ENCODE measurements around the gene PPM1N. TPM values are rescaled to one million over a fixed set of nuclear protein-coding genes. Genes with fewer than 3 reads are reported as not detected.

The PPM1N gene
- total and polyA plus RNA-seq, 8 donors, result 0.22 to 2.1 (median 0.32) TPM

DNA sequence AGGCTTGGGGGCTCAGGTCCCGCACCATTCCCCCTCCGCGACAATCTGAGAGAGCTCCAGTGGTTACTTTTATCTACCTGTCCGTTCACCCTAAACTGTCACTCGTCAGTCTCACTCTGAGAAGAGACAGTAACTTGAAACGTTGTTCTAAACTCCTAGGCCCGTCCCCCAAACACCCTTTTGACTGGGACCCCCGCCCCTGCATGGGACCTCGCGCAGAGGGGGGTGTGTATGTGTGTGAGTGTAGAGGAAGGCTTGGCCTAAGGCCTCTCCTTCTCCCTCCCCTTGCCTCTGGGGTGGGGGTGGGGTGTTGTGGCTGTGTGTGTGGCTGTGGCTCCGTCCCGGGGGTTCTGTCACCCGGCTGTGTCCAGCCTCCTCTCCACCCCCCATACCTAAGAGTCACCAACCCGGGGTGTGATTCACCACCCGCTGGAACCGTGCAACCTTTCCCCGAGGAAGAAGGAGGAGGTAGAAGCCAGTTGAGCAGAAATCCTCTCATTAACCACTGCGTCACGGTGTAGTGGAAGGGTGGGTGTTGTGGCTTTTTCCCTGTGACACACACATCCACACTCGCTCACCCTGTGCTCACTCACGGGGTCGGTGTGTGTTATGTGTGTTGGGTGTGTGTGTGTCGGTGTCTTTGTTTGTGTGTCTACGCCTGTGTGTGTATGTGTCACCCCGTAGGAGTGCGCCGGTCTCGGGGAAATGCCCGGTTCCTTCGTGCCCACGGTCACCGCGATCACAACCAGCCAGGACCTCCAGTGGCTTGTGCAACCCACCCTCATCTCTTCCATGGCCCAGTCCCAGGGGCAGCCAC lies 28.1 kb upstream of the PPM1N start:
- FAIRE-seq, result no peak
- ATAC-seq, result no peak
- H3K27ac ChIP-seq, result peak overlapping the region; percentile 89 to 96 (median 94)

DNA sequence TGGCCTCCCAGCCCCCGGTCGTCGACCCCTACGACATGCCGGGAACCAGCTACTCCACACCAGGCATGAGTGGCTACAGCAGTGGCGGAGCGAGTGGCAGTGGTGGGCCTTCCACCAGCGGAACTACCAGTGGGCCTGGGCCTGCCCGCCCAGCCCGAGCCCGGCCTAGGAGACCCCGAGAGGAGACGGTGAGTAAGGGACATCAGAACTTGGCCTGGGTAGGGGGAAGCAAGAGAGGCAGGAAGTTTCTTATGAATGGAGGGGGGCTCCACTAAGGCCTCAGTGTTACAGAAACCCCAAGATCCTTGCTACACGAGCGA lies 27.5 kb upstream of the PPM1N start:
- Histone ChIP-seq H3K27ac (no peak overlapping the region), H3K4me1 (peaks cover 0 to 13% (median 9%) of the 10 kb centered on the region in 3 donors), H3K9me3 (no peaks in the 10 kb centered on the region), H3K27me3 (no peaks in the 10 kb centered on the region), H3K36me3 (no peaks in the 10 kb centered on the region), H3K4me3 (no peak overlapping the region)
- WGBS, 2 donors, result 85 to 92% methylated on average over 15 of the region's 15 CpGs
- intact Hi-C loops (cut with DNase I), result loop anchor here in 1 of 3 donors (5.0 kb wide), 1 partner anchor 33 kb away; no protein-coding TSS in a partner anchor
- peak in 1 of 6 donors; percentile 78 for DNase-seq
- FAIRE-seq, result no peak
- TF ChIP-seq, protein P1, sequence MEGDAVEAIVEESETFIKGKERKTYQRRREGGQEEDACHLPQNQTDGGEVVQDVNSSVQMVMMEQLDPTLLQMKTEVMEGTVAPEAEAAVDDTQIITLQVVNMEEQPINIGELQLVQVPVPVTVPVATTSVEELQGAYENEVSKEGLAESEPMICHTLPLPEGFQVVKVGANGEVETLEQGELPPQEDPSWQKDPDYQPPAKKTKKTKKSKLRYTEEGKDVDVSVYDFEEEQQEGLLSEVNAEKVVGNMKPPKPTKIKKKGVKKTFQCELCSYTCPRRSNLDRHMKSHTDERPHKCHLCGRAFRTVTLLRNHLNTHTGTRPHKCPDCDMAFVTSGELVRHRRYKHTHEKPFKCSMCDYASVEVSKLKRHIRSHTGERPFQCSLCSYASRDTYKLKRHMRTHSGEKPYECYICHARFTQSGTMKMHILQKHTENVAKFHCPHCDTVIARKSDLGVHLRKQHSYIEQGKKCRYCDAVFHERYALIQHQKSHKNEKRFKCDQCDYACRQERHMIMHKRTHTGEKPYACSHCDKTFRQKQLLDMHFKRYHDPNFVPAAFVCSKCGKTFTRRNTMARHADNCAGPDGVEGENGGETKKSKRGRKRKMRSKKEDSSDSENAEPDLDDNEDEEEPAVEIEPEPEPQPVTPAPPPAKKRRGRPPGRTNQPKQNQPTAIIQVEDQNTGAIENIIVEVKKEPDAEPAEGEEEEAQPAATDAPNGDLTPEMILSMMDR (IDR thresholded peaks at IDR 0.05), result no peak
- ATAC-seq, result no peak

More for the DNA sequence above, 28.1 kb upstream of the PPM1N start:
- intact Hi-C loops (cut with DNase I), result loop anchor here in 1 of 3 donors (5.0 kb wide), 1 partner anchor 33 kb away; no protein-coding TSS in a partner anchor
- DNase-seq, result peak in 4 of 6 donors; percentile 43 to 58 (median 47)
- Histone ChIP-seq H3K36me3 (no peaks in the 10 kb centered on the region), H3K9me3 (no peaks in the 10 kb centered on the region), H3K27me3 (no peaks in the 10 kb centered on the region), H3K4me3 (peak overlapping the region in 3 of 4 donors; percentile 33 to 64 (median 54)), H3K4me1 (peaks cover 0 to 13% (median 9%) of the 10 kb centered on the region in 3 donors)
- TF ChIP-seq, protein P1 (IDR thresholded peaks at IDR 0.05), result no peak
- WGBS, 2 donors, result 41 to 45% methylated on average over 32 to 33 of the region's 33 CpGs

DNA sequence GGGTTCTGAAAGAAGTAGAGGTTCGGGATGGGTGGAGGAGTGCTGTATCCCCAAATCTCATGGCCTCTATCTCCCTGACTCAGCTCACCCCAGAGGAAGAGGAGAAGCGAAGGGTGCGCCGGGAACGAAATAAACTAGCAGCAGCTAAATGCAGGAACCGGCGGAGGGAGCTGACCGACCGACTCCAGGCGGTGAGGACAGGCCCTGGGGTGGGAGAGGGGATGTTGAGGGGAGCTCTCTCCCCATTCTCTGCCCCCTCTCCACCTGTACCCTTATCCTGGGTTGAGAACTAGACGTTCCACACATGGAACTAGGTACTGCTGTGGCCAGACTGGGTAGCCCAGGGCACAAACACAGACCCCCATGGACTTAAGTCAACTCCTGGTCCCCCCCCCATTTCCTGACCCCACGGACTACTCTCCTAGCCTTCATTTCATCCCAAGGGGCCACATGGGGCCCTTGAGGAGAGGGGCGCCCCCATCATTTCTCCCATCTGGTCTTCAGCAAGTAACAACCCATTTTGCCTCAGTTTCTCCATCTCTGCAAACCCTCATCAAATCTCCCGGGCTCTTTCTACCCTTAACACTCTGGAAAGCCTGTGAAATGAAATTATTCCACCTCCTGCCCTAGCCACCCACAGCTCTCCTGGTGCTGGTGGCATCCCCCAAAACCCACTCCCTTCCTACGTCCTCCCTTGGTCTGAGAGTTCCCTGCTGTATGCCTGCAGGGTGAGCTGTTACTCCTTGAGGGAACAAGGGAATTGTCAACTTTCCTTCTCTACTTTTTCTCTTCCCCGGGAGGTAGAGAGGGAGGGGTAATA lies 26.9 kb upstream of the PPM1N start:
- ATAC-seq, result no peak
- 73 to 82% methylated on average over 16 of the region's 16 CpGs for WGBS, 2 donors
- DNase-seq, result no peak
- no peak overlapping the region for H3K27ac ChIP-seq
- H3K36me3 ChIP-seq, result no peaks in the 10 kb centered on the region
- intact Hi-C loops (cut with DNase I), result loop anchor here in 1 of 3 donors (5.0 kb wide), 1 partner anchor 34 kb away; no protein-coding TSS in a partner anchor
- FAIRE-seq, result no peak
- H3K4me3 ChIP-seq, result no peak overlapping the region
- TF ChIP-seq, protein P1 (IDR thresholded peaks at IDR 0.05), result no peak
- H3K9me3 ChIP-seq, result no peaks in the 10 kb centered on the region
- H3K27me3 ChIP-seq, result no peaks in the 10 kb centered on the region
- H3K4me1 ChIP-seq, result peaks cover 0 to 13% (median 9%) of the 10 kb centered on the region in 3 donors

DNA sequence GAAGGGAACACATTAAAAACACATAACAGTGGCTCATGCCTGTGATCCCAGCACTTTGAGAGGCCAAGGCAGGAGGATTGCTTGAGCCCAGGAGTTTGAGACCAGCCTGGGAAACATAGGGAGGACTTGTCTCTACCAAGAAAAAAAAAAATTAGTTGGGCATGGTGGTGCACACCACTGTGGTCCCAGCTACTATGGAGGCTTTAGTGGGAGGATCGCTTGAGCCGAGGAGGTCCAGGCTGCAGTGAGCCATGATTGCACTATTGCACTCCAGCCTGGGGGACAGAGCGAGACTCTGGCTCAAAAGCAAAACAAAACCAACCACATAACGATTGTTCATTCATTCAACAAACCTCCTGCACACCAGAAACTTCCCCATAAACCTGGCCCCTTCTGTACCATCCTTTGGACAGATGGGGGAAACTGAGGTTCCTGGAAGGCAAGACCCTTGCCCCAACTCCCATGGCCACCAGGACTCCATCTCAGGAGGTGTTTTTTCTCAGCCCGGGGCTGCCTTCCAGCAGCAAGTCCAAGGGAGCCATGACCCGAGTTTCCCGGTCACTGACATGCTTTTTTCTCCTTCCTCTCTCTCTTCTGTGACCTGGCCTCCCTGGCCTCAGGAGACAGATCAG lies 26.2 kb upstream of the PPM1N start:
- intact Hi-C loops (cut with DNase I), result loop anchor here in 1 of 3 donors (5.0 kb wide), 1 partner anchor 35 kb away; no protein-coding TSS in a partner anchor
- no peaks in the 10 kb centered on the region for H3K27me3 ChIP-seq
- H3K36me3 ChIP-seq, result no peaks in the 10 kb centered on the region
- H3K9me3 ChIP-seq, result no peaks in the 10 kb centered on the region
- TF ChIP-seq, protein P1 (IDR thresholded peaks at IDR 0.05), result no peak
- H3K4me3 ChIP-seq, result no peak overlapping the region
- 50 to 55% methylated on average over 7 of the region's 7 CpGs for WGBS, 2 donors
- ATAC-seq, result no peak
- no peak overlapping the region for H3K27ac ChIP-seq
- no peak for FAIRE-seq
- no peak for DNase-seq
- peaks cover 0 to 13% (median 9%) of the 10 kb centered on the region in 3 donors for H3K4me1 ChIP-seq

Data from pancreas (tissue), 10 donors.